ENCODE measurements around the gene COL24A1. TPM values are rescaled to one million over a fixed set of nuclear protein-coding genes. Genes with fewer than 3 reads are reported as not detected.

COL24A1 gene
- total RNA-seq, 1 experiment from 2014 or later: 0.35 TPM

- H3K27ac ChIP-seq (ENCODE audit: insufficient read length, low read depth, low read length): no peak overlapping the region
- H2BK12ac ChIP-seq (ENCODE audit: insufficient read length, low read depth, low read length): no peak overlapping the region
- no peak overlapping the region for H4K8ac ChIP-seq (replicated peaks; ENCODE audit: insufficient read length, low read depth, low read length)
- peak; percentile 34 for DNase-seq
- TF ChIP-seq CTCF (conservative IDR thresholded peaks at IDR 0.05): no peak
- H2BK120ac ChIP-seq (ENCODE audit: low read depth, low read length, poor library complexity, severe bottlenecking): no peak overlapping the region
- H2AK5ac ChIP-seq (ENCODE audit: insufficient read length, low read length): no peak overlapping the region
- no peak overlapping the region for H3K23ac ChIP-seq (ENCODE audit: insufficient read length, low read depth, low read length)
- no peak overlapping the region for H3K14ac ChIP-seq (ENCODE audit: insufficient read depth, low read length)
- Mint-ChIP-seq H3K27ac (no peak overlapping the region), H3K4me3 (no peak overlapping the region), H3K4me1 (peaks cover 17 to 31% of the 10 kb centered on the region in 2 experiments), H3K27me3 (ENCODE audit: low read depth) (no peaks in the 10 kb centered on the region), H3K9me3 (no peaks in the 10 kb centered on the region), H3K36me3 (ENCODE audit: insufficient read depth in 1 of 3, low read depth in 3 of 3) (no peaks in the 10 kb centered on the region)
- H3K4me2 ChIP-seq (ENCODE audit: insufficient read depth, insufficient read length, low read length): no peak overlapping the region
- H3K27me3 ChIP-seq (ENCODE audit: insufficient read depth, low read length): no peaks in the 10 kb centered on the region
- H3K18ac ChIP-seq (ENCODE audit: insufficient read length, low read depth, low read length): no peak overlapping the region
- H4K20me1 ChIP-seq (ENCODE audit: control insufficient read depth, insufficient read depth, insufficient read length): no peaks in the 10 kb centered on the region
- no peak overlapping the region for H4K5ac ChIP-seq (ENCODE audit: insufficient read length, low read depth, low read length)
- H3K9me3 ChIP-seq (ENCODE audit: control insufficient read depth, low read depth, low read length): no peaks in the 10 kb centered on the region
- H4K91ac ChIP-seq (ENCODE audit: insufficient read length, low read depth, low read length): no peak overlapping the region
- no peak overlapping the region for H3K4ac ChIP-seq (ENCODE audit: low read depth, low read length)
- no CpG with 5 or more reads among the region's 4 CpGs for WGBS (ENCODE audit: extremely low coverage, insufficient read length, low lambda C conversion rate)
- H3T11ph ChIP-seq (ENCODE audit: low read length): no peak overlapping the region
- no peak overlapping the region for H2BK5ac ChIP-seq (ENCODE audit: insufficient read length, low read length)
- H2BK15ac ChIP-seq (ENCODE audit: low read depth, low read length): no peak overlapping the region
- no peaks in the 10 kb centered on the region for H3K23me2 ChIP-seq (ENCODE audit: insufficient read length, low read depth, low read length, poor library complexity, severe bottlenecking)
- H3K79me2 ChIP-seq (ENCODE audit: insufficient read depth, low read length): no peaks in the 10 kb centered on the region
- H2BK20ac ChIP-seq (ENCODE audit: low read depth, low read length, poor library complexity, severe bottlenecking): no peak overlapping the region
- no peaks in the 10 kb centered on the region for H3K79me1 ChIP-seq (ENCODE audit: insufficient read depth, low read depth, low read length, poor library complexity, severe bottlenecking)
- H3K56ac ChIP-seq (ENCODE audit: insufficient read length, low read depth, low read length): no peak overlapping the region
- H2AFZ ChIP-seq (ENCODE audit: low read length): no peak overlapping the region
- H3K4me1 ChIP-seq (ENCODE audit: insufficient read depth, low read length): 0 out of 2 replicates have a peak, but pooled peaks cover 2% of the 10 kb centered on the region
- H3K9ac ChIP-seq (ENCODE audit: extremely low read depth, insufficient read length, low read length): no peak overlapping the region
Measured at GRCh38 chr1:86191958-86192357, 35.4 kb upstream of the COL24A1 start.
